Effector memory CD8-positive, alpha-beta T cell (primary cell): ENCODE results near the gene NHERF2.

Source experiments
- ATAC-seq: fragments of 150-1000 bp; cut with Tn5 transposase; replicated peaks from 2 replicates; pipeline ENCODE4 v1.10.0; 2021; ENCODE audit warnings: mild to moderate bottlenecking, moderate library complexity
- DNase-seq, 3 experiments: peaks; one replicate each; pipeline ENCODE4 v3.0.0; 2021
- H3K27ac Mint-ChIP-seq, 2 donors: one replicate each; pipeline ENCODE4 v1.8.0; 2022; ENCODE audit warnings: mild to moderate bottlenecking in 2 of 2, mixed read lengths in 2 of 2, moderate library complexity in 2 of 2
- H3K27me3 Mint-ChIP-seq, 2 donors: one replicate each; pipeline ENCODE4 v1.8.0; 2022; ENCODE audit warnings: mixed read lengths in 2 of 2
- H3K36me3 Mint-ChIP-seq: one replicate; pipeline ENCODE4 v1.8.0; 2022; ENCODE audit warnings: mild to moderate bottlenecking, moderate library complexity, mixed read lengths; ENCODE audit not compliant: insufficient read depth
- H3K4me1 Mint-ChIP-seq, 2 donors: one replicate each; pipeline ENCODE4 v1.8.0; 2022; ENCODE audit warnings: low read depth in 2 of 2, mixed read lengths in 2 of 2
- H3K4me3 Mint-ChIP-seq, 2 donors: one replicate each; pipeline ENCODE4 v1.8.0; 2022; ENCODE audit warnings: mild to moderate bottlenecking in 2 of 2, mixed read lengths in 2 of 2, moderate library complexity in 2 of 2
- H3K9me3 Mint-ChIP-seq, 2 donors: one replicate each; pipeline ENCODE4 v1.8.0; 2022; ENCODE audit warnings: mixed read lengths in 2 of 2

Gene NHERF2

DNA sequence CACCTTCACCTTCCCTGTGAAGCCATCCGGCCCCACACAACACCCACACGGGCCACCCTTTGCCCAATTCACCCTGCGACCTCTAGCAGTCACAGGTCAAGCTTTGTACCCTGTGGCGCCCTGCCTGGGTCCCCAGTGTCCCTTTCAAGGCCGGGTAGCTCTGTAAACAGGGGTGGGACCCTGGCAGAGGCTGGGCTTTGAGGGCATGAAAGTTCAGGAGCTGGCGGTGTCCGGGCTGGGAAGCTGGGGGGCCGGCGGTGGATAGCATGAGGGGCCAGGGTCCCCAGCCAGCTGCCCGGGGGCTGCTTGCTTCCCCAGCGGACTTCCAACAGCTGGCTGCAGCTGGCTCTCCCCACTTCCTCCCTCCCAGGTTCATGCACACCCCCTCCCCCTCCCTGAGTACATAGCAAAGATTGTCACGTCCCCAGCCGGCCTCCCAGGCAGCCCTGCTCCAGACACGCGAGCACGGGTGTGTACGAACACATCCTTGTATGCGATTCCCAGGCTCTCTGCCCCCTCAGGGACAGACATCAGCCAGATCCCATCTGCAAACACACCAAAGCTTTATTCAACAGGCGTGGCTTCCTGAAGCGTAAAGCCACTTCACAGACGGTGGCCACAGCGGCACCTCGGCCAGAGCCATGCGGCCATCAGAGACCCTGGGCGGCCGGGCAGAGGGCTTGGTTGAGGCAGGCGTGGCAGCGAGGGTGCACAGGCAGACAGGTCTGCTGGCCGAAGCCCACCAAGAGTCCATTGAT is 12.8 kb downstream of the NHERF2 start:
- Mint-ChIP-seq H3K4me3 (no peak overlapping the region), H3K4me1 (no peaks in the 10 kb centered on the region), H3K9me3 (no peaks in the 10 kb centered on the region), H3K36me3 (no peaks in the 10 kb centered on the region), H3K27me3 (no peaks in the 10 kb centered on the region), H3K27ac (no peak overlapping the region)
- ATAC-seq, result no peak
- no peak for DNase-seq

- no peak for DNase-seq
- no peaks in the 10 kb centered on the region for H3K36me3 Mint-ChIP-seq
- no peak for ATAC-seq
- H3K4me1 Mint-ChIP-seq, result no peaks in the 10 kb centered on the region
- no peaks in the 10 kb centered on the region for H3K9me3 Mint-ChIP-seq
- H3K27me3 Mint-ChIP-seq, result no peaks in the 10 kb centered on the region
- no peak overlapping the region for H3K4me3 Mint-ChIP-seq
- no peak overlapping the region for H3K27ac Mint-ChIP-seq
These were observed 13.5 kb downstream of the NHERF2 start for GRCh38 chr16:2040041-2040786.

DNA sequence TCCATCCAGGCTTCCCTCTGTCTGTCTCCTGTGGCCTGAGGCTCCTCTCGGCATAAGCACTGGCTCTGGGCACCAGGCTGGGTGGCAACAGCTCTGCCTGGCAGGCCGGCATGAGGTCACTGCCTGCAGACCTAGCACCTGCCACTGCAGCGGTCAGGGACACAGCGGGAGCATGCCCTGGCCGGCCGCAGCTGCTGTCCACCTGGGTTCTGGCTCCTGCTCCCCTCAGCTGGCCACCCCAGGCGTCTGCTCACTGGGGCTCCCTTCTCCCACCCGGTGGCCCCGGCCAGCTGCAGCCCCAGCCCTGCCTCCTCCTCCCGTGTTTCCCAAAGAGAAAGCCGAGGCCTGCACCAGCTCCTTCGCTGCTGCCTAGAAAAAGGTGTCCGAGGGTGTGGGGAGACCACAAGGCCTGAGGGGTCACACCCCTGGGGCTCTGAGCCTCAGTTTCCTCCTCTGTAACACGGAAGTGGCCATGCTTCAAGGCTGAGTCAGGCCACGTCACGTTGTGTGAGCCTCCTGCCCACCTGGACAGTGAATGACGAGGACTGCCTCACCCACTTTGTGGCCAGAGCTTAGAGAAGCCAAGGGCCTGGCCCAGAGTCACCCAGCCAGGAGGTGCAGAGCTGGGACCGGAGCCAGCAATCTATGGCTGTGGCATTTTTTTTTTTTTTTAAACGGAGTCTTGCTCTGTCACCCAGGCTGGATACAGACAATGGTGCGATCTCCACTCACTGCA is 14.3 kb downstream of the NHERF2 start:
- no peak overlapping the region for H3K27ac Mint-ChIP-seq
- no peaks in the 10 kb centered on the region for H3K27me3 Mint-ChIP-seq
- no peak for ATAC-seq
- no peaks in the 10 kb centered on the region for H3K36me3 Mint-ChIP-seq
- H3K4me3 Mint-ChIP-seq, result no peak overlapping the region
- no peaks in the 10 kb centered on the region for H3K4me1 Mint-ChIP-seq
- DNase-seq, result no peak
- H3K9me3 Mint-ChIP-seq, result no peaks in the 10 kb centered on the region

DNA sequence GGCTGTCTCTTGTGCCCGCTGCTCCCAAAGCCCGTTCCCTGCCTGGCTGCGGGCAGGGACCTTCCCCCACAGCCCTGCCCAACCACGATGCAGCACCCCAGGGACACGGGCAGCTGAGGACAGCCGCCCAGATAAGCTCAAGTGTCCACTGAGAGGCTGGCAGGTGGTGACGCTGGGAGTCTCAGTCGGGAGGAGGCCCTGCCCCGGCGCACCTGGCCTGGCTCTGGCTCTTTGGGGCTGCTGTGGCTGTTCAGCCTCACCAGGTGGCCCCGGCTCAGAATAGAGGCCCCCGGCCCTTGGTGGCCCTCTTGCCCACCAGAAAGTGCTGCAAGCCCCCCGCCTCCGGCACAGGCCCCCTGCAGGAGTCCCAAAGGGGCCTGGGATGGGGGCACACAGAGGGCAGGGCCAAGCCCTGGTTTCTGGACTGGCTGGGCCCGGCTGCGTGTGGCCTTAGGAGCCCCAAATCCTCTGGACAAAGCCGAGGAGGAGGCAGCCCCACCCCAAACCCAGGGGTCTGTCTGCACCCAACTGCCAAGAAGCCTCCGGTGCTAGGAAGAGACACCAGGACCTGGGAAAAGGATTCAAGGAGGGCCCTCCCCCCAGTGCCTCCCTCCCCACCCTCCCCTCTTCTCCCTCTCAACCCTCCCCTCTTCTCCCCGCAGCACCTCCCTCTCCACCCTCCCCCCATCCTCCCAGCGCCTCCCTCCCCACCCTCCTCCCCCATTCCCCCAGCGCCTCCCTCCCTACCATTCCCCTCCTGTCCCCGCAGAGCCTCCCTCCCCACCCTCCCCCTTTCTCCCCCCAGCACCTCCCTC is 15.7 kb downstream of the NHERF2 start:
- no peaks in the 10 kb centered on the region for H3K27me3 Mint-ChIP-seq
- no peak for ATAC-seq

DNA sequence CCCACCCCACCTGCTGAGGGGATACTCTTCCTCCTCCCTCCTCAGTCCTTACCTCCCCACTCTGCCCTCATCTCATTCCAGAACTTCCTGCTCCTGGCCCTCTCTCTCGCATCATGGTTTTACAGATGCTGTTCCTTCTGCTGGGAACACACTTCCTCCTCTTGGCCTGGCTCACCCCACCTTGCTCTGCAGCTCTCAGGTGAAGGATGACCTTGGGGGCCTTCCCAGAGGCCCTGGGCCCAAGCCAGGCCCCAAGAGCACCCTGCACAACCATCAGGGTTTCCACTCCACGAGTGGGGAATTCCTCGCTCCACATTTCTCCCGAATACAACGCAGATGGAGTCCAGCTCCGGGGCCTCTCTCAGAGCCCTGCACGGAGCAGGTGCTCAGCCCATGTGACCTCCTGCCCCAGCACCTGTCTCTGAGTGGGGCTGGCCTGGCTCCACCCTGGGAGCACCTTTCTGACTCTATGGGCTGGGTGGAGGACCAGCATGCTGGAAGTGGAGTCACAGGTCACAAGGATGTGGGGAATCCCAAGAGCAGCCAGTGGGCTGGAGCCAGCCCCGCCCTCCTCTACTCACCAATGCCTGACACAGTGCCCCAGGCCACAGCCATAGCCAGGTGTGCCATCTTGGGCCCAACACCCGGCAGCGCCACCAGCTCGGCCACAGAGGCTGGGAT is 16.4 kb downstream of the NHERF2 start:
- Mint-ChIP-seq H3K36me3 (no peaks in the 10 kb centered on the region), H3K27ac (no peak overlapping the region), H3K27me3 (no peaks in the 10 kb centered on the region), H3K9me3 (no peaks in the 10 kb centered on the region), H3K4me1 (peaks cover 6 to 8% of the 10 kb centered on the region in 2 donors), H3K4me3 (no peak overlapping the region)
- no peak for DNase-seq
- no peak for ATAC-seq

More for the DNA sequence above, 15.7 kb downstream of the NHERF2 start:
- no peak overlapping the region for H3K4me3 Mint-ChIP-seq
- H3K36me3 Mint-ChIP-seq, result no peaks in the 10 kb centered on the region
- H3K27ac Mint-ChIP-seq, result no peak overlapping the region
- no peak for DNase-seq
- peaks cover 5 to 6% of the 10 kb centered on the region in 2 donors for H3K4me1 Mint-ChIP-seq
- no peaks in the 10 kb centered on the region for H3K9me3 Mint-ChIP-seq

- no peaks in the 10 kb centered on the region for H3K36me3 Mint-ChIP-seq
- no peak overlapping the region for H3K27ac Mint-ChIP-seq
These were observed 17.2 kb downstream of the NHERF2 start for GRCh38 chr16:2043667-2044451.

GRCh38 chr16:2044541-2044940 is 17.8 kb downstream of the NHERF2 start:
- H3K27ac Mint-ChIP-seq, result no peak overlapping the region
- no peaks in the 10 kb centered on the region for H3K27me3 Mint-ChIP-seq
- ATAC-seq (no peak), DNase-seq (no peak)
- no peaks in the 10 kb centered on the region for H3K36me3 Mint-ChIP-seq
- H3K4me3 Mint-ChIP-seq, result no peak overlapping the region
- H3K9me3 Mint-ChIP-seq, result no peaks in the 10 kb centered on the region
- H3K4me1 Mint-ChIP-seq, result peaks cover 13 to 15% of the 10 kb centered on the region in 2 donors

More at GRCh38 chr16:2043667-2044451, 17.2 kb downstream of the NHERF2 start:
- Mint-ChIP-seq H3K27me3 (no peaks in the 10 kb centered on the region), H3K4me1 (peaks cover 13 to 15% of the 10 kb centered on the region in 2 donors), H3K9me3 (no peaks in the 10 kb centered on the region), H3K4me3 (no peak overlapping the region)
- no peak for DNase-seq
- ATAC-seq, result no peak

DNA sequence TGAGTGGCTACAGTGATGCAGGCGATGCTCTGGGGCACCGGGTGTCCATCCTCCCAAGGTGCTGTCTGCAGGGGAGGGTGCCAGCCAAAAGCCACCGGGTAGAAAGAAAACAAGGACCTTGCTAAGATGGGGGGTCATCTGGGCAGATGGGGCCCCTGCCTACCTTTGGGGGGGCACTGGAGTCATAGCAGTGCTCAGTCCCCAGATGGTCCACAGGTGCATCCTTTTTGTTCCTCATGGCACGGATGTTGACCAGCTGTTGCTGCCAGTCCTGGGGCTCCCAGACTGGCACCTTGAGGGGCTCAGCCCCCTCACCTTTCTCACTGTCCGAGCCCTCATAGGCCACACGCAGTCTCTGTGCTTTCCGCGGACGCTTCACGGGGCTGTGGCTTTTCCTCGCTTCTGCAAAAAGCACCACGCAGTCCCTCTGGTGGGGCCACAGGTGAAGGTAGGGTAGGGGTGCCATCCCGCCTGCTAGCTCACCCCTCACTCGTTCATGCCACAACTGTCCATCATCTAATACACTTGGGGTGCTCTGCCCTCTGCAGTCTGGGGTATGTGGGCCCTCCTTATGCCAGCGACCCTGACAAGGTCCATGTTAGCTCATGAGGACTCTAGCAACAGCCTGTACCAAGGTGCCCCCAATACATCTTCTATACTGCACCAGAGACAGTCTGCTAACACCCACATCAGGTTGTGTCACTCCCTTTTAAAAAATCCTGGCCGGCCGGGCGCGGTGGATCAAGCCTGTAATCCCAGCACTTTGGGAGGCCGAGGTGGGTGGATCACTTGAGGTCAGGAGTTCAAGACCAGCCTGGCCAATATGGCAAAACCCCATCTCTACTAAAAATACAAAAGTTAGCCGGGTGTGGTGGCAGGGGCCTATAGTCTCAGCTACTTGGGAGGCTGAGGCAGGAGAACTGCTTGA is 19.5 kb downstream of the NHERF2 start:
- Mint-ChIP-seq H3K4me1 (peaks cover 15% of the 10 kb centered on the region in 2 donors), H3K27me3 (no peaks in the 10 kb centered on the region), H3K4me3 (peak overlapping the region; percentile 89 to 90), H3K27ac (no peak overlapping the region), H3K9me3 (no peaks in the 10 kb centered on the region), H3K36me3 (peaks cover 5% of the 10 kb centered on the region)
- DNase-seq (no peak), ATAC-seq (no peak)

DNA sequence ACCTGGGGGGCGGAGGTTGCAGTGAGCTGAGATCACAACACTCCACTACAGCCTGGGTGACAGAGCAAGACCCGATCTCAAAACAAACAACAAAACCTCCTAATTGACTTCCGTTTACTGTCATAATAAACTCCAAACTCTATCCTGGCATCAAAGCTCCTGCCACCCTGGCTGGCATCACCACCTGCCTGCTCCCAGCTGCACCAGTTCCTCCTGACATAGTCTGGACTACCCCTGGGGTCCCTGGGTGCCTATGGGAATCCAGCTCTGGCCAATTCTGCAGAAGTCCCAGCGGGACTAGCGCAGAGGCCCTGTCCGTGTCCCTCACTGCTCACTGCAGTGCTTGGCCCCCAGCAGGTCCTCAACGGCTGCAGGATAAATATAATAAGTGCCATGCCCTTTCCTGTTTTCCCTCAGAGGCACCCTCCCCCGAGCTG is 20.2 kb downstream of the NHERF2 start:
- Mint-ChIP-seq H3K27me3 (no peaks in the 10 kb centered on the region), H3K27ac (peak overlapping the region in 1 of 2 donors; percentile 49), H3K9me3 (no peaks in the 10 kb centered on the region), H3K4me3 (peak overlapping the region; percentile 89 to 90), H3K4me1 (peaks cover 15% of the 10 kb centered on the region in 2 donors), H3K36me3 (peaks cover 10% of the 10 kb centered on the region)
- ATAC-seq (no peak), DNase-seq (no peak)

DNA sequence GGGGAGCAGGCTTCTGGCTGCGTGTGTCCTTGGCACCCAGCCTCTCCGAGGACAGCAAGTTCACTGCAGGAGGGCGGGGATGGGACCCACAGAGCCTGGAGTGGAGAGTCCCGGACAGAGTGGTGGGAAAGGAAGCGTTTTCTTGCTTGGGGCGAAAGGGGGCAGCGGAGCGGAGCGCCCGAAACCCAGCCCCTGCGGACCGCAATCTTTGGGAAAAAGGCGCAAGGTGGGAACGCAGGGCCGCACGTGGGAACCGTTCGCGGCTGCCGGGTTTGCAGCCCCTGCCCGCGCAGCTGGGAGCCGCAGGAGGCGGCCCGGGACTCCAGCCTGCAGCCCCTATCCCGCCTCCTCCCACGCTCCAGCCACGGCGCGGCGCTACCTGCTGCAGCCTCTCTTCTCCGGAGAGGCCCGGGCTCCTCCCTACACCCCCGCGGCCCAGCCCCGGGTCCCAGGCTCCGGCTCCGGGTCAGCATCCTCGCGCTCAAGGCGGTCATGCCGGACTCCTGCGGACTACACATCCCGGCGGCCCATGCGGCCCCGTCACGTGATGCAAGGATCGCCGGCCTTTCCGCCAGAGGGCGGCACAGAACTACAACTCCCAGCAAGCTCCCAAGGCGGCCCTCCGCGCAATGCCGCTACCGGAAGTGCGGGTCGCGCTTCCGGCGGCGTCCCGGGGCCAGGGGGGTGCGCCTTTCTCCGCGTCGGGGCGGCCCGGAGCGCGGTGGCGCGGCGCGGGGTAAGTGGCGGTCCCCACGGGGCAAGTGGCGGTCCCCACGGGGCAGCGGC is 20.8 kb downstream of the NHERF2 start, which contains the start of the genes NTHL1 and TSC2:
NTHL1 (minus strand) TSS at position 505 of the 786 bp plus-strand sequence; CDS start at position 494, 11 bp downstream.
TSC2 (plus strand) TSS at position 656 of the 786 bp plus-strand sequence. CDS start 631 bp downstream, outside the sequence.
- H3K36me3 Mint-ChIP-seq, result peaks cover 14% of the 10 kb centered on the region
- DNase-seq, result peak; percentile 86 to 89 (median 88)
- H3K4me3 Mint-ChIP-seq, result peak within 1 kb of the TSS; percentile 89 to 90
- no peaks in the 10 kb centered on the region for H3K27me3 Mint-ChIP-seq
- no peaks in the 10 kb centered on the region for H3K9me3 Mint-ChIP-seq
- H3K4me1 Mint-ChIP-seq, result peaks cover 16 to 17% of the 10 kb centered on the region in 2 donors
- ATAC-seq, result peak; percentile 94
- peak within 1 kb of the TSS; percentile 72 to 81 for H3K27ac Mint-ChIP-seq
